GM18526 (cell line): ENCODE results near the gene PIH1D1.

ENCODE experiments used
- POLR2A ChIP-seq: IDR thresholded peaks from 3 replicates; pipeline ENCODE4 v1.6.1; 2011; ENCODE audit not compliant: insufficient read length; ENCODE audit errors: extremely low read depth

PIH1D1 gene

DNA sequence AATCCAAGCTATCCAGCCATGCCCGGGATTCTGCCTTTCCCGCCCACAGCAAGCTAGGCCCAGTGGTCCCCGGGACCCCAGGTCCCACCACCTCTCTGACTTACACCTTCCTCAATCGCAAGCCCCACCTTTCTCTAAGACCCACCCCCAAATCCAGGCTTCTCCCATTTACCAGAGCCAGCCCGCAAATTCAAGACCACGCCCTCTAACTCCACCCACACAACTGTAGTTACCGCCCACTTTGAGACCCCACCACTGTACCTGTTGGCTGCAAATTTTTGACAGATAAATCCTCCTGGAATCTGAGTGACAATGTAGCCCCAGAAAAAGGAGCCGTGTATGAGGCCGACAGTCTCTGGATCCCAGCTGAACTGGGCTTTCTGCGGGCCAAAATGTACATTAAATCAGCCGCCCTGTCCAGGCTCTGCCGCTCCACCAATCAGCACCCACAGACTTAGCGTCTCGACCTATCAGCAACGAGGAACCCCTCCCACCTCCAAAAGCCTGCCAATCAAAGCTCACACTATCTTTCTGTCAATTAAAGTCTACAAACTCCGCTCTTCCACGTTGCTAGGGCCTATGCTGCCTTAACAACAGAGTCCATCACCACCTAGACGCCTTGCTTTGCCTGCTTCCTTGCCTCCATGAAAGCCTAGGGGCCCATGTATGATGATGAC, 16.6 kb downstream of the PIH1D1 start:
- TF ChIP-seq POLR2A: no peak

DNA sequence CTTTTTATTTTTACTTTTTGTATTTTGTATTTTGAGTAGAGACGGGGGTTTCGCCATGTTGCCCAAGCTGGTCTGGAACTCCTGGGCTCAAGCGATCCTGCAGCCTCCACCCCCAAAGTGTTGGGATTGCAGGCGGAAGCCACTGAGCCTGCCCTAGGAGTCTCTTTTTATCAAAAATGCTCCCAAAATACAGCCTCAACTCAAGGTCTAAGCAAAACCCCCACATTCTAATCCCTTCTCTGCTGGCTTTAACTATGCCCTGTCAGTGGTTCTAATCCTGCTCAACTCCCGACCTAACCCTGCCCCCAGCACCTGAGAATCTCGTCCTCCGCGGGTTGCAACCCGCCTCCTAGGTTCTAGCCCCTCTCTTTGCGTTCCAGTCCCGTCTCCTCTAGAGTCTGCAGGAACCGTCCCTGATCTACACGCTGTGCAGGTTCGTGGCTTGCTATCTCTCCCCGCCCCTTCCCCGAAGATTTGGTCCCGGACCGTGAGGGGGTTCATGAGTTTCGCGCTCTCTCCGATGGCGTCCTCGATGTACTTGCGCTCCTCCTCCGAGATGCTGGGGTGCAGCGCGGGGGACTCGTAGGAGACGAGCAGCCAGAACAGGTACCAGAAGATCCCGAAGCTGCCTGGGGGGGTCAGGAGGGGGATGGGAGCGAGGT, 18.2 kb downstream of the PIH1D1 start:
- TF ChIP-seq POLR2A: no peak

DNA sequence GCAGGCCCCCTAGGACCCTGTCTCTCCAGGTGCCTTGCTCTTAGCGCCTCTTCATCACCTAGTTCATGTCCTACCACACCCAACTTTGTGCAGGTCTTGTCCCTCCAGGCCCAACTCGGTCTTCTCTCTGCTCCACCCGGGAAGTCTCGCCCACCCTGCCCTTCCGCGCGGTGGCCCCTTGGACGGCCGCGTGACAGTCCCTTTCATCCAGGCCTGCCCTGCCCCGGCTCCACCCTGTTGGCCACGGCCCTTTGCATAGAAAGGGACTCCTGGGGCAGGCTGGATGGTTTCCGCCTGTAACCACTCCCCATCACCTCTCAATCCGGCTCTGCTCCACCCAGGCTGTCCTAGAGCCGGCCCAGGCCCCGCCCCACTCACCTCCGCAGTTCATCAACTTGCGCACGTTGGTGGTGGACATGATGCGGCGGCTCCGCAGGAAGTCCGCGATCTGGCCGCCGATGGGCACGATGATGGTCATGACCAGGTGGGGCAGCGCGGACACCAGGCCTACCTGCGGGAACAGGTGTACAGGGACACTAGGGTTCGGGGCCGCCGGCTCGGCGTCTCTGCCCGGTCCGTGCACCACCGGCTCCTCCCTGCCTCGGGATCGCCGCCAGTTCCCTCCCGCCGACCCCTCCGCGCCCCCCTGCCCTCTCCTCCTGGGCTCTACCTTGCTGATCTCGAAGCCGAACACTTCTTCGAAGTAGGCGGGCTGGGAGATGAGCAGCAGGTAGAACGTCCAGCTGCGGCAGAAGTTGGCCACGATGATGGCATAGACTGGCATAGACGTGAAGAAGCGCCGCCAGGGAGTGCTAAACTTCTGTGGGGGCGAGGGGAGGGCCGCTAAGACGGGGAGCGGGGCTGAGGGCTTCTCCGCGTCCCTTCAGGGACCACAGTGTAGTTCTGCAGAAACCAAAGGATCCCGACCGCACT, 19.2 kb downstream of the PIH1D1 start:
- no peak for TF ChIP-seq POLR2A

DNA sequence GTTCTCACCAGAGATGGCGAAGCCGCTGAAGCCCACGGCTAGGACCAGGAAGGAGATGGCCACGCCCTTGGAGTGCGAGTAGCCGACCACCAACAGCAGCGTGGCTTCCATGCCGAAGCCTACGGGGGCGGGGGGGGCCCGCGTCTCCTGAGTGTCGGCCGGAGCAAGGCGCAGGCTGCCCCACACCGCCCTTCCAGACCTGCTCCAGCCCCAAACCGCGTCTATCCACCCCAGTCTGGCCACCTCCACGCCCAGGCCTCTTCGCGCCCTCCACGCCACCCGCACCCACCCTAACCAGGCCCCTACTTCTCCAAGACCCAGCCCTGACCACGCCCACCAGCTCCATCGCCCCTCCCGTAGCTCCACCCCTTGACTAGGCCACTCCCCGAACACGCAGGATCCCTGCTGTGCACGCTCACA, 20.3 kb downstream of the PIH1D1 start:
- no peak for TF ChIP-seq POLR2A

DNA sequence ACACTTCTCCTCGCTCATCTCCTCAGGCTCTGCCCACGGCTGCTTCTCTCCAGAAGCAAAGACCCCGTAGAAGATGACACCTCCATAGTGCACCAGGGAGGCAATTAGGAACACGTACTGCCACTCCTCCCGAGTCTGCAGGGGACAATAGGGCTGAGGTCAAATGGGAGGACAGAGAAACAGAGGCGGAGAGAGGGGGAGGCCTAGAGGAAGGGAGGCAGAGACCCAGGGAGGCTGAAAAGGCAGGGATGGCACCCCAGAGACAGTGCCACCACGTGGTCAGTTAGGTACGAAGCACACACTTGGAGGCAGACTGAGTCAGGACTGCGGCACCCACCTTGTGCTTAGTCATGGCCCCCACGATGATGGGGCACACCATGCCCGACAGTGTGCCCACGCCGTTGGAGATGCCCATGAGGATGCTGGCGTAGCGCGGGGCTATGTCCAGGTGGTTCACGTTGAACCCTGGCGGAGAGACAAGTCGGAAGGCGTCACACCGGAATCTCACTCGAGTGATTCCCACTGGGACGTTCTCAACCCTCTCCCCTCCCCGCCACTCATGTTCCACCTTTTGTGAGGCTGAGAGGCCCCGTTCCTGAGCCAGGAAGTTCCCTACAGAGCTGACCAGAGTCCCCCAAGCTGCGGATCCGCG, 20.8 kb downstream of the PIH1D1 start:
- no peak for TF ChIP-seq POLR2A

DNA sequence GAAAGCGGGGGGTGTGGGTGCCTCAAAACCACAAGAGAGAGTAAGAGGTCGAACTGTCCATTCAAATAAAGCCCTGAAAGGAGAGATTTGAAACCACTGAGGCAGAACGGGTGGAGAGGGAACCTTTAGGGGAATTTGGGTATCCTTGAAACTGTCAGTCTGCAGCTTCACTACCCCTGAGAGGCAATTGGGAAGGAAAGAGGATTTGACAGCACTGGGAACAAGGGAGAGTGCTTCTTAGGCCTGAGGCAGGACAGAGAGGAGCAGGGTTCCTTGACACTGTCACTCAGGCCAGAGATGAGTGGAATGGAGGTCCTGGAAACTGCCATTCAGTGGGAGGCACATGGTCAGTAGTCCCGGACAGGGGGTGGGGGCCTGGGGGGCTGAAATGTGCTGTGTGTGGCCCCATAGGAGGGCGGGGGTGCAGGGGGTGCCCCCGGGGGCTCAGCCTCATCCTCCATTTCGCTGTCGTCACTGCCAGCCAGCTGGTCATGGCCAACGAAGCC, 21.4 kb downstream of the PIH1D1 start:
- TF ChIP-seq POLR2A: no peak

DNA sequence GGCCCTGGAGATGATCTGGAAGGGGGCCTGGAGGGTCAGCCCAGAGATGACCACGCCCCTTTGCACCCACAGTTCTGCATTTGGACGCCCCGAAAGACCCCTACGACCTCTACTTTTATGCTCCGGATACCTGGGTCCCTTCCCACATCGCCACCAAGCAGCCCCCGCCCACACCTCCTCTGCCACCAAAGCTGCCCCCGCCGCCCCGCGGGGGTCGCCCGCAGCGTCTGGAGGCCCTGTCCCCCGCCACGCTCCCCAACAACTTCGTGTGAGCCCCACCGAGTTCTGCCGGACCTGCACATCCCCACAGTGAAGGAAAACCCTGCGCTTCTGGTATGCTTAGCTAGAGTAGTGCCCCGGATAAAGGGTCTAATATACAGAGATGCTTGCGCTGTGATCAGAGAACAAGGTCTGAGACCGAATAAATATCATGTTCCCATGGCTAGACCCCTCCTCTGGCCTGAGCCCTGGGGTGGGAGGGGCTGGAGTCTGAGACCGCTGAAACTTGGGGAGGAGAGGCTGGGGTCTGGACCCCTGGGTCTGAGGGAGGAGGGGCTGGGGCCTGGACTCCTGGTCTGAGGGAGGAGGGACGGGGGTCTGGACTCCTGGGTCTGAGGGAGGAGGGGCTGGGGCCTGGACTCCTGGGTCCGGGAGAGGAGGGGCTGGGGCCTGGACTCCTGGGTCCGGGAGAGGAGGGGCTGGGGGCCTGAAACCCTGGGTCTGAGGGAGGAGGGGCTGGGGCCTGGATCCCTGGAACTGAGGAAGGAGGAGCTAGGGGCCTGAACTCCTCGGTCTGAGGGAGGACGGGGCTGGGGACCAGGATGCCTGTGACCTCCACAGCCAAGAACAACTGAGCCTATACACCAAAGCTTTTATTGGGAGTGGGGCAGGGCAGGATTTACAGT, 22.8 kb downstream of the PIH1D1 start:
- no peak for TF ChIP-seq POLR2A

DNA sequence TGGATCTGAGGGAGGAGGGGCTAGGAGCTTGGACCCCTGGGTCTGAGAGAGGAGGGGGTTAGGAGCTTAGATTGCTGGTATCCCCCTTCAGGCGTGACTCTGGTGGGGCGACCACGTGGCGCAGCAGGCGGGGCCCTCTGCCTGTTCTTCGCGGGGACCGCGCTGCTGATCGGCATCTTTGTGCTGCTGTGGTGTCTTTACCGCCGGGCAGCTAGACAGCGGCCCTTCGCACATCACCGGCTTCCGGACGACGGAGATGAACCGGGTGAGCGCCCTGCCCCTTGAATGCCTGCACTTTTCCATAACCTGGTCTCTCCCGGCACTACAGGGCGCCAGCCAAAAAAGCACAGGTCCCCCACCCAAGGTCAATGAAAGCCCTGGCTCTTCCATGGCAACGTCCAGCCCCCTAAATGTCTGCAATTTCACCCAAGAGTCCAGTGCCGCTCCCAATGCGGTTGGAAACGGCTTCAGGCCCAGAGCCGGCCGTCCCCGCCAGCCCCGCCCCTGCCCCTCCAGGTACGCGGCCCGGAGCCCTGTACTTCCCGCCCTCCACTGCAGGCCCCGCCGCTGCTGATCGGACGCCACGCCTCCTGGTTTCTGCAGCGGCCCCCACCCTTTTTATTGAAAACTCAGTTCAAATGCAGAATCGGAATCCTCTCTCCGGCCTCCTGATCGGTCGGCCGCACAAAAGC, 23.6 kb downstream of the PIH1D1 start:
- no peak for TF ChIP-seq POLR2A

DNA sequence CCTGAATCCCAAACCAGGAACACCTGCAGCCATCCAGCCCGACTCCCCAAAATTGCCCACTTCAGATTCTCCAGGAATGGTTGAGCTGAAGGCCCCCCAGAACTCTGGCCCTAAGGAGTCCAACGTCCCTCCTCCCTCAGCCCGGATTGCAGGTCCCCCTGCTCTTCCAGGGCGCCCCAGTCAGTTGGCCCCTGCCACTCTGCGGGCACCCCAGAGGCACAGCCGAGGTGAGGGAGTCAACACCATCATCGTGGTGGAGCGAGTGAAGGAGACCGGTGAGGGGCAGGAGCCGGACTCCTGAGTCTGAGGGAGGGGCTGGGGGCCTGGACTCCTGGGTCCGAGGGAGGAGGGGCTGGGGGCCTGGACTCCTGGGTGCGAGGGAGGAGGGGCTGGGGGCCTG, 24.3 kb downstream of the PIH1D1 start:
- no peak for TF ChIP-seq POLR2A

DNA sequence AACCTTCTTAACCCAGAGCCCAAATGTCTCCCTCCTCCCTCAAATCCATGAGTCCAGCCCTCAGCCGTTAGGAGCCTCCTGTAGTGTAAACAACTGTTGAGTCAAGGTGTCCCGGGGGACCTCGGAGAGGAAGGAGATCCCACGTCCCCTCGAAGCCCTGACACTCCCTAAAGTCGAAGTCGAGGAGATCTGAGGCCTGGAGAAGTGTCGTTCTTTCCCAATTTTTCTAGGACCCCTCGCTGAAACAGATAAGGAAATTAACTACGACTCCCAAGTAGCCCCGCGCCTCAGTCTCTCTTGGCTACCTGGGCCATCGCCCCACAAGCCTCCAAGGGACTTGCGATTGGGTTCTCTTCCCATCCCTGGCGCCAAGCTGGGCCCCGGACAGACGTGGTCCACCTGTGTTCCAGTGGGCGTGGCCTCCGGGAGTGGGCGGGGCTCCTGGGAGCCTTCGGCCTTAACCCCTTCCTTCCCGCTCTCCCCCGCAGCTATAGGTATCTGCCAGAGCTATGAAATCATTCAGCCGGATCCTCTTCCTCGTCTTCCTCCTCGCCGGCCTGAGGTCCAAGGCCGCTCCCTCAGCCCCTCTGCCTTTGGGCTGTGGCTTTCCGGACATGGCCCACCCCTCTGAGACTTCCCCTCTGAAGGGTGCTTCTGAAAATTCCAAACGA, 25.6 kb downstream of the PIH1D1 start:
- no peak for TF ChIP-seq POLR2A

DNA sequence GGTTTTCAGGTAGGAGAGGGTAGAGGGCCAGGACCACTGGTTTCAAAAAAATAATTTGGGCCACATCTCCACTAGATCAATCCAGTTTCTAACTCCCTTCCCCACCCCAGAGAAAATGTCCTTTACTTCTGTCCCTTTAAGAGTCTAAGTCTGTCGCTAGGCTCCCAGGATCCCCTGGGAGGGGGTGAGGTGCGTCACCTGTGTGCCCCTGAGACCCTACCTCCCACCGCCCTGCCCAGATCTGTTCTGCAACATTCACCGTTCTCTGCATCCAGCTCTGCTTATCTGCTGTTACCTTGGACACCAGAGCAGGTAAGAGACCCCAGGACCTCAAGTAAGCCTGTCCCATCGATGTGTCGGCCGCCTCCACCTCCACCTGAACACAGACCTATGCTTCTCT, 26.4 kb downstream of the PIH1D1 start, which contains the start of gene GFY:
Gene GFY, plus strand, starts transcription at position 211 of the 400 bp plus-strand sequence. CDS start 1,043 bp downstream, outside the sequence.
- TF ChIP-seq POLR2A: no peak

DNA sequence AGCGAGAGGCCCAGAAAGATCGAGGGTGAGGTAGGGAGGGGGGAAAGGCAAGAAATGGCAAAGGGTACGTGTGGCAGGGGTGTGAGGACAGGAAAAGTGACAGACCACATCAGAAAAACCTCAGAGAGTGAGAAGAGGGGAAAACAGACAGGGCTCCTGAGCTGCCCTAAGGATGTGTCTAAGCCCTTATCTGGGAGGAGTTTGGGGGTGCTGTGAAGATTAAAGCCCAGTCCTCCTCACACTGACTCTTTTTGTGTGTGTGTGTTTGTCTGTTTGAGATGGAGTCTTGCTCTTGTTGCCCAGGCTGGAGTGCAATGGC, 27.7 kb downstream of the PIH1D1 start:
- TF ChIP-seq POLR2A: no peak
